Stimulated activated CD4-positive, alpha-beta T cell treated with anti-CD3 and anti-CD28 coated beads, Interleukin-1b, Interleukin-23, amount 100 ng/mL, for 24 hours (primary cell): ENCODE data around the gene SAT1.
A peak's percentile ranks its signal among the peaks of the same experiment; 100 is the strongest.
"Not testable (repeated sequence)": the region's sequence is repeated elsewhere in the genome, so short reads cannot be mapped to it uniquely, and the experiment has no call there.

Experiments used
- DNase-seq, 4 experiments: peaks; one replicate each; pipeline ENCODE4 v3.0.0-alpha.2; 2020; ENCODE audit warnings: low read depth in 4 of 4, low spot score in 1 of 4

SAT1 gene

DNA sequence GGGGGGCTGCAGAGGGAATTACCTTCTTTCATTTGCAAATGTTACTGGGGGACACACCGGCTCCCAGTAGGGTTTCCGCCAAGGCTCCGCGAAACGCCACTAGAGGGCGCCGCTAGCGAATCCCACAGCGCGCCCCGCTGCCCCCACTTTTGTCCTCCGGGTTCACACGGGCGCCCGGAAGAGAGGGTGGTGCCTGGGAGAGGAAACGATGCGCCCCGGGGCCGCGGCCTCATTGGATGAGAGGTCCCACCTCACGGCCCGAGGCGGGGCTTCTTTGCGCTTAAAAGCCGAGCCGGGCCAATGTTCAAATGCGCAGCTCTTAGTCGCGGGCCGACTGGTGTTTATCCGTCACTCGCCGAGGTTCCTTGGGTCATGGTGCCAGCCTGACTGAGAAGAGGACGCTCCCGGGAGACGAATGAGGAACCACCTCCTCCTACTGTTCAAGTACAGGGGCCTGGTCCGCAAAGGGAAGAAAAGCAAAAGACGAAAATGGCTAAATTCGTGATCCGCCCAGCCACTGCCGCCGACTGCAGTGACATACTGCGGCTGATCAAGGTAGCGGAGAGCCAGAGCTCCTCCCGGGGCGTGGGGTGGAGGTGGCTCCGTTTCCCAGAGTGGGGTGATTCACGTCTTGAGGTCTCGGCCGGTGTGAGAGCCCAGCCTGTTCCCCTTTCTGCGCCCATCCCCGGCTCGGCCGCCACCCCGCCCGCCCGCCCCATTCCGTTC, at the start of gene SAT1:
TSS of gene SAT1 (plus strand) at position 311 of the 726 bp plus-strand sequence. CDS start at position 490, 179 bp downstream.
- peak; percentile 75 to 89 (median 84) for DNase-seq

GRCh38 chrX:23736030-23736429, 46.9 kb upstream of the SAT1 start:
- no peak for DNase-seq

DNA sequence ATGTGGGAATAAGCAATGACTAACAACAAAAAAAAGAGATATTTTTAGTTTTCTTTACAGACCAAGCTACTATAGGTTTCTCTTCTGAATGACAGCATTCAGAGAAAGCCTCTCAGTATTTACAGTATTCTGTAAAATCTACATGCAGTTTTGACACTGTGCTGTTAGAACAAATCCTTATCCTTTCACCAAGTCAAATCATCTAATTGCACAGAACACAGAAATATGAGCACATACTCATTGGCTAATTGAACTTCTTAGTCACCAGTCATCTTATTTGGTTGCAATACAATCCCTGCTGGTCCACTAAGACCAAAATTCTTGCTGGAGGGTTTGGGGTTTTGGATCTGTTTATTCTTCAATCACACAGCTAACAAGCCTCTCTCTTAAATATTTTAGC, 45.6 kb upstream of the SAT1 start:
- no peak for DNase-seq

GRCh38 chrX:23742174-23742696, 40.7 kb upstream of the SAT1 start:
- DNase-seq = no peak

DNA sequence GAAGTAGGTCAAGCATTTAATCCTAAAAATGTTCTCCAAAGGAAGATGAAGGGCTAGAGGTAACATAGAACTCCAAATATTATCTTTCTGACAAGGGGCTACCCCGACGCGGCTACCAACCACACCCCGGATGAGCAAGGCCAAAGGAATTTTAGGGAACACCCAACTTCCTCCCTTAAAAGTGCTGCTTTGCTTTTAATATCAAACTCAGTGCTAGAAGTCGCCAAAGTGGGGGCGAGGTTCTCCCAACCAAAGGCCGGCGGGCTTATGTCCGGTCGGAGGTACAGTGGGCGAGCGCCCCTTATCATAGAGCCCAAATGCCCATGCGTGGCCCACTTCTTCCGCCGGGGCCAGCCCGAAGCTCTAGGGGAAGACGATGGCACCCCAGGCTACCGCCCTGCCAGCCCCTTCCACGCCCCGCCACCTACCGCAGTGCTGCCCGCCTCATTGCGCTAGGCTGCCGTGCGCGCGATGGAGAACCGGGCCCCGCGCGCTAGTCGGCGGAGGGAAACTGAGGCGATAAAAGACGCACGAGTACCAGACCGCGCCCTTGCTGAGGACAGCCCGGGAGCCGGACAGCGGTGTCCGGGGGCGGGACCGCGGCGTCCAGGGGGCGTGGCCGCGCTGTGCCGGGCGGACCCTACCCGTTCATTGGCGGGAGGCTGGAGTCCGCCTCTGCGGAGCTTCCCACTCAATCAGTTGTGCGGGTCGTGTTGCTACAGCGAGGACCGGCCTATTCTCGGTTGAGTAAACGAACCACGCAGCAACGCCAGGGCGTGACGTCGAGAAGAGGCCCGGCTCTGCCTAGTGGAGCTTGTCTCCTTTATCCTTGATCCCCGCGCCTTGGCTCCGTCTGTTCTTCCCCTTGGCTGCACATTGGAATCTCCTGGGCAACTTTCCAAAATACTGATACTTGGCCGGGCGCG, 40.0 kb upstream of the SAT1 start, which contains the start of gene ACOT9:
TSS of gene ACOT9 (minus strand) at position 580 of the 926 bp plus-strand sequence. CDS start at position 448, 132 bp downstream.
- peak; percentile 17 to 67 (median 42) for DNase-seq

DNA sequence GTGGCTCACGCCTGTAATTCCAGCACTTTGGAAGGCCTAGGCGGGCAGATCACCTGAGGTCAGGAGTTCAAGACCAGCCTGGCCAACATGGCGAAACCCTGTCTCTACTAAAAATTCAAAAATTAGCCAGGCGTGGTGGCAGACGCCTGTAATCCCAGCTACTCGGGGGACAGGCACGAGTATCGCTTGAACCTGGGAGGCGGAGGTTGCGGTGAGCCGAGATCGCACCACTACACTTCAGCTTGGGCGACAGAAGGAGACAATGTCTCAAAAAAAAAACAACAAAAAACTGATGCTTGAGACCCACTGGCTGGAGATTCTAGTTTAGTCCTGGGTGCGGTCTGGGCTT, 39.4 kb upstream of the SAT1 start:
- DNase-seq = not testable (repeated sequence)

DNA sequence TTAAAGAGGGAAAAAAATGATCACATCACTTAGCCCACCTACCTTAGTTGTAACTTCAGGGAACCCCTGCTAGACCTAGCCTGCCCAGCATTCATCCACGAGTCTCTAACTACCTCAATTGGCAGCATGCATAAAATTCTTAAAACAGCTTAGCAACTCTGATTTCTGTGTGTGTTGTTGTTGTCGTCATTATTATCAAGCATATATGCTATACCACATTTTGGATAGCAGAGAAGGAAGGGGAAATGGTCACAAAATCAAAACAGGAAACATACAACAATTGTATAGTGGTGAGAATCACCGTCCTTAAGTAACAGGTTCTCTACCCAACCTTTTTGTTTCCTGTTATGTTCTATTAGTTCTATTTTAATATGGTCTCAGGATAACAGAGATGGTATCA, 37.2 kb upstream of the SAT1 start:
- no peak for DNase-seq

DNA sequence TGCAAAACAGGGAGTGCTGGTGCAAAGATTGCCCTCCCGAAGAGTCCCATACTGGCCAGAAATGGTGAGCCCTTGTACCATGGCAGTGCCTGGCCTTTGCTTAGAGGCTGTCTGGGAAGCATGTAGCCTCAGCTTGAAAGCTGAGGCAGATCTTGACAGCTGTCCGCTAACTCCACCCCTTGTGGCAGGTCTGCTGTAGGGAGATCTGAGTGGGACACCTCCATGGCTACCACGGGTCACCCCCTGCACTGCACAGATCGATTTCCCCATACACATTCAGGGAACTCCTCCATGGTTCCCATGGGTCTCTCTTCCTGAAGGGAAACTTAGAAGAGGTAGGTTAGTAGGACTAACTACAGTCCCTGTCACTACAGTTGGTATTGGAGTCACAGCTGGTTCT, 33.8 kb upstream of the SAT1 start:
- DNase-seq = no peak

DNA sequence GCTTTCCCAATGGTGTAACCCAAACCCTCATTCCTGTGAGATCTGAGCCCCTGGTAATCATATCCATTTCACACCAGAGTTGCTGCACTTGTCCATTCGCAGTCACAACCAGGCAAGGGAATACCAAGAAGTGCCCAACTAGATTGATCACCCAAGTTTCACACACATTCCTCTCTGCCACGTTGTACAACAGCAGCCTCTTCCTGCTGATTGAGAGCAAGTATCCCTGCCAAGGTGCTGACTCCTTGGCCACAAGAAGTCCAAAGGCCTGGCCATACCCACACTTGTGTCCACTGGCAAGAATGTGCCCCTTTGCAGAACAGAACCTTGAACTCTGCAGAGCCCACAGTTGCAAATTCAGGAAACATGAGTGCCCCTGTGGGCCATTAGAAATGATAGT, 33.4 kb upstream of the SAT1 start:
- DNase-seq = no peak

DNA sequence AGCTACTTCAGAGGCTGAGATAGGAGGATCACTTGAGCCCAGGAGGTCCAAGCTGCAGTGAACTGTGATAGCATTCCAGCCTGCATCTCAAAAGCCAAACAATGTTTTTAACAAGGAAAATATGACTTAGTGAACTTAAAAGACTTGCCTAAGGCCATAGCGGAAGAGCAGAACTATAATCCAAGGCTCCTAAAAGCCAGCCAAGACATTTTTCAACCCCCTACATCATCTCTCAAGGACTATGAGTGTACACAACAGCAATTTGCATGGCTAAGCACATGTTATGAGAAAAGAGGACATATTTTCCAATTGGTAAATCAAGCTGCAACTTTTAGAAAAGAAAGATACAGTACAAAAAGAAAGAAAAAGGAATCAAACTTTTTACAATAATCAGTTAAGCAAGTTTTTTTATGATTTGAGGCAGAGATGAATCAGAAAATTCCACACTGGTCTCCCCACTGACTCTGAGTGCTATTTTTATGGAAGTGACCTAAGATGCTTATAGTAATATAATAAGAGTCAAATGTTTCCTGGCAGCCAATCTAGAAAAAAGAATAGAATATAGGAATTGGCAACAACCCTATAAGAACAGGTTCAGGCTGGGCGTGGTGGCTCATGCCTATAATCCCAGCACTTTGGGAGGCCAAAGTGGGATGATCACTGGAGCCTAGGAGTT, 30.1 kb upstream of the SAT1 start:
- no peak for DNase-seq

DNA sequence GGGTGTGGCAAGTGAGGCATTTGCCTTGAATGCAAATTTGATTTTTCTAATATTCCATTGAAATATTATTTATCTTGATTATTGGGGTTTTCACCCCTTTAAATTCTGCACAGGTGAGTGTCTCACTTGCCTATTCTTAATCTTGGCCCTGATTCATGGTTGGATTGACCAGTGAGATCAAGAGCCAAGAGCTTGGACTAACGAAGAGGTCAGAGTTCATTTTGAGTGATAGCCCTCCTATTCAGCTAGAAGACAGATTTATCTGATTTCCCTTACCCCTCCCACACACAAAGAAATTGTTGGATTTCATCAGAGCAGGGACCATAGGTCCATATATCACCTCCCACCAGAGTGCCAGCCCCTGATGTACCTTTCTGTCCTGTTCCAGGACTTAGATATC, 28.3 kb upstream of the SAT1 start:
- no peak for DNase-seq

DNA sequence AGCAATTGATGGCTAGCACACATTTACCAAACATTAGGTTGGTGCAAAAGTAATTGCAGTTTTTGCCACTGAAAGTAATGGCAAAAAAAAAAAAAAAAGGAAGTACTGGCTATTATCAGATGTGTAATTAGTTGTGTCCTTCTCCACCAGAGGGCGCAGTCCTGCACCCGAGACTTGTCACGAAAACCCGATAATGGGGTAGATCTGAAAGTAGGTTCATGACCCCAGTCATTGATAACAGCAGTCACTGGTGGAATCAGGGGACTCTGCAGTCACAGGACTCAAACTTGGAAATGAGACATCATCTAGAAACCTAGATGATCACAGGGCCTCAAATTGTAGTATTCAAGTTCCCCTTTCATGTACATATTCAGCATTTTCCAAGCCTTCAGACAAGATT, 26.8 kb upstream of the SAT1 start:
- DNase-seq = peak in 3 of 4 experiments; percentile 14 to 22 (median 14)

GRCh38 chrX:23759821-23760220, 23.2 kb upstream of the SAT1 start:
- no peak for DNase-seq

DNA sequence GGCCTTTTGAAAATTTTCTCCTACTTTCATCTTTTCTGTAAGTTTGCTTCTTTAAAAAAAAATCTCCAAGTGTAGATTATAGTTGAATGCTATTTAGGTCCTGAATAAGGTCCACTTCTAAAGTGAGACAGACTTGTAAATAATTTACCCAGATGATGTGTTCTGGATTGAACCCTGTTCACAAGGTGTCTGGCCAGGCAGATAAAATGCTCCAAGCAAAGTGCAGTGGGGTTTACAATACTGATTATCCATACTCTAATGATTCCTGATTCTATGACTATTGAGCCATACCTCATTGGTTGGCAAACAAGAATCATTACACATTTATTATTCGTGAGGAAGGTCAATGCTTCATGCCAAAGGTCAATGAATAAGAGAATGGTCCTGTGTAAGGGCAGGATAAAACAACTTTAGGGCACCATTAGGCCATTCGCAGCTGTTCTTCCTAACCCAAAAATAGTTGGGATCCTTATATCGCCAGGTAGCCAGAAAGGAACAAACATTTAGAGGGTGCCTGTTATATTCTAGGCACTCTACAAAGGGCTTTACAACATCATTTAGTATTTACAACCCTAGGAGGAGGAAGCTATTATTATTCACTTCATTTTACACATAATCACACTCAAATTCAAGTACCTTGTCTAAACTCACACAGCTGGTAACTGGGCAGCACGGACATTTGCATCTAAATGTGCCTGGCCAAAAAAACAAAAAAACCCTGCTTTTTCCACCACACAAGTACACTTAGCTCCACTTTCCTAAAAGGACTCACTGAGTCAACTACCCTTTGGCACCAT, 18.6 kb upstream of the SAT1 start:
- DNase-seq = no peak

- DNase-seq = no peak
These were observed 17.5 kb upstream of the SAT1 start for GRCh38 chrX:23765449-23765848.

DNA sequence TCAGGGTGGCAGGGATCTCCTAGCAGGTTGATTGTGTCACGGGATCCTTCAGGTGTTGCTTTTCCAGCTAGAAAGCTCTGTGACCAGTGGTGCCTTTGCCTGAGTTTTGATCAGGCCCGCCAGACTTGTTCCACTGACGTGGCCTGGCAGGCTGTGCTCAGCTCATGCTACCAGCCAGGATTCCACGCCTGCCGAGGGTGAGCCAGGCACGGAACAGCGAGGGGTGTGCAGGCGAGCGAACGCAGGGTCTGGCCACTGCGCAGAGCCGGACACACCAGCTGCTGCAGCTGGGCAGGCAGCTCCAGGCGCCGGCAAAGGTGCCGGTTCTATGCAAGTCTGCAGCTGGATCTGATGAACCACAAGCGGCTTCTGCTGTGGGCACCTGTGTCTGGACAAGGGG, 17.1 kb upstream of the SAT1 start:
- no peak for DNase-seq

- no peak for DNase-seq
These were observed 16.1 kb upstream of the SAT1 start for GRCh38 chrX:23766650-23767551.

DNA sequence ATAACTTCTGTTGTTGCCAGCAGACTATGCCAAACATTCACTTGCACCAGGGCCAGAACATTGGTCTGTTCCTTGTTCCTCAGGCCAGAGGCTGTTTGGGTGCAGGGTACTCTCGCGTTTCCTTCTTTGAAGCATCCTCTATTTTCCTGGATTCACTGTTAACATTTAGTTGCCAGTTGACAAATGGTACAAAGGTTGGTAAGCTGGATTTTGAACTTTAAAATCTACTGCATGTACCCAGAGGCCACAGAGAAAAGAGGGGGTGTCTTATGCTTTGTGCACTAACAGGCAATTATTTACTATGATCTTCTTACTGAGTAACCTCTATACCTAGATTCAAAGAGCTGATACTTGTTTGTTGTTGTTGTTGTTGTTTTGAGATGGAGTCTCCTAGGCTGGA, 12.8 kb upstream of the SAT1 start:
- DNase-seq = no peak

GRCh38 chrX:23771086-23771485, 11.9 kb upstream of the SAT1 start:
- not testable (repeated sequence) for DNase-seq
